ENCODE results near the gene MALSU1.

MALSU1 gene

GRCh38 chr7:23357190-23358093, 58.3 kb downstream of the MALSU1 start:
- no peaks in the 10 kb centered on the region for H3K36me3 ChIP-seq (ENCODE audit: control insufficient read depth, insufficient read depth, low read length)

DNA sequence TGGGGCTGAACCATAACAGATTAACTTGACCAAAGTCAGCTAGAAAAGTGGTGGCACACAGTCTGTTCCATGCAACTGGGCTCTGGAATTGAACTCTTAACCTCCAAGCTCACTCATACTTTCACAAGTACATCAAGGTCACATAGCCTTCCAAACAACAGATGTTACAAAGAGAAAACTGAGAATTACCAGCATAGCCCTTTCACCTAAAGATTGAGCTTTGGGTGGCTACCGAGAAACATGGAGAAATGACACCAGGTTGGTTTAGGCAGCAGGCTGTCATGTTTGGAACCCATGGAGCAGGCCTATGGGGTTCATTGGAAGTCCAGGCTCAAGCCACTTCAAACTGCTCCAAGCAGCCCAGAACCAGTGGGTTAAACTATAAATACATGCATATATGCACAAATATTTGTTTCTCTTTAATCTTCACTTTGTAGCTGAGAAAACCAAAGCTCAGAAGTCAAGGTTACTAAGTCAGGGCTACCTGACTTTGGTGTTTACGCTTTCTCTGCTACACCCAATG, 59.1 kb downstream of the MALSU1 start:
- Histone ChIP-seq H3K27me3 (ENCODE audit: control insufficient read depth, insufficient read depth, low read length) (no peaks in the 10 kb centered on the region), H3K4me1 (ENCODE audit: control insufficient read depth, insufficient read depth, low read length) (peaks cover 4% of the 10 kb centered on the region), H3K4me3 (ENCODE audit: low read length) (no peak overlapping the region), H3K9ac (ENCODE audit: low read length) (no peak overlapping the region), H3K36me3 (ENCODE audit: control insufficient read depth, insufficient read depth, low read length) (no peaks in the 10 kb centered on the region), H3K9me3 (ENCODE audit: control insufficient read depth, low read length) (no peaks in the 10 kb centered on the region)

More at GRCh38 chr7:23357190-23358093, 58.3 kb downstream of the MALSU1 start:
- H3K9ac ChIP-seq (ENCODE audit: low read length): no peak overlapping the region
- H3K4me1 ChIP-seq (ENCODE audit: control insufficient read depth, insufficient read depth, low read length): peaks cover 4% of the 10 kb centered on the region
- no peaks in the 10 kb centered on the region for H3K9me3 ChIP-seq (ENCODE audit: control insufficient read depth, low read length)
- H3K27me3 ChIP-seq (ENCODE audit: control insufficient read depth, insufficient read depth, low read length): no peaks in the 10 kb centered on the region
- no peak overlapping the region for H3K4me3 ChIP-seq (ENCODE audit: low read length)

All from mucosa of stomach (tissue), 1 donor.